ENCODE data around the gene RXRA.

DNA sequence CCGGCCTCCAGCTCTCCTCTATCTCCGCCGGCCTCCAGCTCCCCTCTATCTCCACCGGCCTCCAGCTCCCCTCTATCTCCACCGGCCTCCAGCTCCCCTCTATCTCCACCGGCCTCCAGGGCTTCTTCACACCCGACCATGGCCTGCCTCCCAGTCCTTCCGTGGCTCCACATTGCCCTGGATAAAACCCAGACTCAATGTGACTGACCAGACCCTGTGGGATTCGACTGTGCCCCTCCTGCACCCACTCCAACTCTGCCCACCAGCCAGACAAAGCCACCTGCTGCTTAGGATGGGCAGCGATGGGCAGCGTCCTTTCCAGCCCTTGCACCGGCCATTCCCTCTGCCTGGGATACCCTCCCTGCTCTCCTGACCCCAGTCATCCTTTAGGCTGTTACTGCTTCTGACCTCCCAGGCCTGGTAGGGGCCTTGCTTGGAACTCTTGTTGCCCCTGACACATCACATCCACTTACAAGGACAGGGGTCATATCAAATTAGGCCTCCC is 30.5 kb upstream of the RXRA start:
- TF ChIP-seq ZBTB21 (tag by site-specific recombination; IDR thresholded peaks at IDR 0.05): no peak
- TF ChIP-seq, protein P1, sequence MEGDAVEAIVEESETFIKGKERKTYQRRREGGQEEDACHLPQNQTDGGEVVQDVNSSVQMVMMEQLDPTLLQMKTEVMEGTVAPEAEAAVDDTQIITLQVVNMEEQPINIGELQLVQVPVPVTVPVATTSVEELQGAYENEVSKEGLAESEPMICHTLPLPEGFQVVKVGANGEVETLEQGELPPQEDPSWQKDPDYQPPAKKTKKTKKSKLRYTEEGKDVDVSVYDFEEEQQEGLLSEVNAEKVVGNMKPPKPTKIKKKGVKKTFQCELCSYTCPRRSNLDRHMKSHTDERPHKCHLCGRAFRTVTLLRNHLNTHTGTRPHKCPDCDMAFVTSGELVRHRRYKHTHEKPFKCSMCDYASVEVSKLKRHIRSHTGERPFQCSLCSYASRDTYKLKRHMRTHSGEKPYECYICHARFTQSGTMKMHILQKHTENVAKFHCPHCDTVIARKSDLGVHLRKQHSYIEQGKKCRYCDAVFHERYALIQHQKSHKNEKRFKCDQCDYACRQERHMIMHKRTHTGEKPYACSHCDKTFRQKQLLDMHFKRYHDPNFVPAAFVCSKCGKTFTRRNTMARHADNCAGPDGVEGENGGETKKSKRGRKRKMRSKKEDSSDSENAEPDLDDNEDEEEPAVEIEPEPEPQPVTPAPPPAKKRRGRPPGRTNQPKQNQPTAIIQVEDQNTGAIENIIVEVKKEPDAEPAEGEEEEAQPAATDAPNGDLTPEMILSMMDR (tag by site-specific recombination; IDR thresholded peaks at IDR 0.05): no peak
- no peak for TF ChIP-seq ZNF114 (tag by site-specific recombination; IDR thresholded peaks at IDR 0.05)
- no peak for TF ChIP-seq ZSCAN23 (tag by site-specific recombination; IDR thresholded peaks at IDR 0.05)
- TF ChIP-seq, protein P2, sequence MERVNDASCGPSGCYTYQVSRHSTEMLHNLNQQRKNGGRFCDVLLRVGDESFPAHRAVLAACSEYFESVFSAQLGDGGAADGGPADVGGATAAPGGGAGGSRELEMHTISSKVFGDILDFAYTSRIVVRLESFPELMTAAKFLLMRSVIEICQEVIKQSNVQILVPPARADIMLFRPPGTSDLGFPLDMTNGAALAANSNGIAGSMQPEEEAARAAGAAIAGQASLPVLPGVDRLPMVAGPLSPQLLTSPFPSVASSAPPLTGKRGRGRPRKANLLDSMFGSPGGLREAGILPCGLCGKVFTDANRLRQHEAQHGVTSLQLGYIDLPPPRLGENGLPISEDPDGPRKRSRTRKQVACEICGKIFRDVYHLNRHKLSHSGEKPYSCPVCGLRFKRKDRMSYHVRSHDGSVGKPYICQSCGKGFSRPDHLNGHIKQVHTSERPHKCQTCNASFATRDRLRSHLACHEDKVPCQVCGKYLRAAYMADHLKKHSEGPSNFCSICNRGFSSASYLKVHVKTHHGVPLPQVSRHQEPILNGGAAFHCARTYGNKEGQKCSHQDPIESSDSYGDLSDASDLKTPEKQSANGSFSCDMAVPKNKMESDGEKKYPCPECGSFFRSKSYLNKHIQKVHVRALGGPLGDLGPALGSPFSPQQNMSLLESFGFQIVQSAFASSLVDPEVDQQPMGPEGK (tag by site-specific recombination; IDR thresholded peaks at IDR 0.05): no peak
- TF ChIP-seq, protein P3, sequence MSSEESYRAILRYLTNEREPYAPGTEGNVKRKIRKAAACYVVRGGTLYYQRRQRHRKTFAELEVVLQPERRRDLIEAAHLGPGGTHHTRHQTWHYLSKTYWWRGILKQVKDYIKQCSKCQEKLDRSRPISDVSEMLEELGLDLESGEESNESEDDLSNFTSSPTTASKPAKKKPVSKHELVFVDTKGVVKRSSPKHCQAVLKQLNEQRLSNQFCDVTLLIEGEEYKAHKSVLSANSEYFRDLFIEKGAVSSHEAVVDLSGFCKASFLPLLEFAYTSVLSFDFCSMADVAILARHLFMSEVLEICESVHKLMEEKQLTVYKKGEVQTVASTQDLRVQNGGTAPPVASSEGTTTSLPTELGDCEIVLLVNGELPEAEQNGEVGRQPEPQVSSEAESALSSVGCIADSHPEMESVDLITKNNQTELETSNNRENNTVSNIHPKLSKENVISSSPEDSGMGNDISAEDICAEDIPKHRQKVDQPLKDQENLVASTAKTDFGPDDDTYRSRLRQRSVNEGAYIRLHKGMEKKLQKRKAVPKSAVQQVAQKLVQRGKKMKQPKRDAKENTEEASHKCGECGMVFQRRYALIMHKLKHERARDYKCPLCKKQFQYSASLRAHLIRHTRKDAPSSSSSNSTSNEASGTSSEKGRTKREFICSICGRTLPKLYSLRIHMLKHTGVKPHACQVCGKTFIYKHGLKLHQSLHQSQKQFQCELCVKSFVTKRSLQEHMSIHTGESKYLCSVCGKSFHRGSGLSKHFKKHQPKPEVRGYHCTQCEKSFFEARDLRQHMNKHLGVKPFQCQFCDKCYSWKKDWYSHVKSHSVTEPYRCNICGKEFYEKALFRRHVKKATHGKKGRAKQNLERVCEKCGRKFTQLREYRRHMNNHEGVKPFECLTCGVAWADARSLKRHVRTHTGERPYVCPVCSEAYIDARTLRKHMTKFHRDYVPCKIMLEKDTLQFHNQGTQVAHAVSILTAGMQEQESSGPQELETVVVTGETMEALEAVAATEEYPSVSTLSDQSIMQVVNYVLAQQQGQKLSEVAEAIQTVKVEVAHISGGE (tag by site-specific recombination; conservative IDR thresholded peaks at IDR 0.05; ENCODE audit: low read depth): no peak
- no peak for TF ChIP-seq ZNF785 (tag by site-specific recombination; IDR thresholded peaks at IDR 0.05)
- no peak for TF ChIP-seq ZNF571 (tag by site-specific recombination; IDR thresholded peaks at IDR 0.05)
- TF ChIP-seq, protein P4, sequence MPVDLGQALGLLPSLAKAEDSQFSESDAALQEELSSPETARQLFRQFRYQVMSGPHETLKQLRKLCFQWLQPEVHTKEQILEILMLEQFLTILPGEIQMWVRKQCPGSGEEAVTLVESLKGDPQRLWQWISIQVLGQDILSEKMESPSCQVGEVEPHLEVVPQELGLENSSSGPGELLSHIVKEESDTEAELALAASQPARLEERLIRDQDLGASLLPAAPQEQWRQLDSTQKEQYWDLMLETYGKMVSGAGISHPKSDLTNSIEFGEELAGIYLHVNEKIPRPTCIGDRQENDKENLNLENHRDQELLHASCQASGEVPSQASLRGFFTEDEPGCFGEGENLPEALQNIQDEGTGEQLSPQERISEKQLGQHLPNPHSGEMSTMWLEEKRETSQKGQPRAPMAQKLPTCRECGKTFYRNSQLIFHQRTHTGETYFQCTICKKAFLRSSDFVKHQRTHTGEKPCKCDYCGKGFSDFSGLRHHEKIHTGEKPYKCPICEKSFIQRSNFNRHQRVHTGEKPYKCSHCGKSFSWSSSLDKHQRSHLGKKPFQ (tag by site-specific recombination; IDR thresholded peaks at IDR 0.05): no peak
- TF ChIP-seq, protein P5, sequence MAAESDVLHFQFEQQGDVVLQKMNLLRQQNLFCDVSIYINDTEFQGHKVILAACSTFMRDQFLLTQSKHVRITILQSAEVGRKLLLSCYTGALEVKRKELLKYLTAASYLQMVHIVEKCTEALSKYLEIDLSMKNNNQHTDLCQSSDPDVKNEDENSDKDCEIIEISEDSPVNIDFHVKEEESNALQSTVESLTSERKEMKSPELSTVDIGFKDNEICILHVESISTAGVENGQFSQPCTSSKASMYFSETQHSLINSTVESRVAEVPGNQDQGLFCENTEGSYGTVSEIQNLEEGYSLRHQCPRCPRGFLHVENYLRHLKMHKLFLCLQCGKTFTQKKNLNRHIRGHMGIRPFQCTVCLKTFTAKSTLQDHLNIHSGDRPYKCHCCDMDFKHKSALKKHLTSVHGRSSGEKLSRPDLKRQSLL (tag by site-specific recombination; IDR thresholded peaks at IDR 0.05): peak; percentile 86; the same call in 1 of the 2 replicates
- TF ChIP-seq, protein P6, sequence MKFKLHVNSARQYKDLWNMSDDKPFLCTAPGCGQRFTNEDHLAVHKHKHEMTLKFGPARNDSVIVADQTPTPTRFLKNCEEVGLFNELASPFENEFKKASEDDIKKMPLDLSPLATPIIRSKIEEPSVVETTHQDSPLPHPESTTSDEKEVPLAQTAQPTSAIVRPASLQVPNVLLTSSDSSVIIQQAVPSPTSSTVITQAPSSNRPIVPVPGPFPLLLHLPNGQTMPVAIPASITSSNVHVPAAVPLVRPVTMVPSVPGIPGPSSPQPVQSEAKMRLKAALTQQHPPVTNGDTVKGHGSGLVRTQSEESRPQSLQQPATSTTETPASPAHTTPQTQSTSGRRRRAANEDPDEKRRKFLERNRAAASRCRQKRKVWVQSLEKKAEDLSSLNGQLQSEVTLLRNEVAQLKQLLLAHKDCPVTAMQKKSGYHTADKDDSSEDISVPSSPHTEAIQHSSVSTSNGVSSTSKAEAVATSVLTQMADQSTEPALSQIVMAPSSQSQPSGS (tag by site-specific recombination; IDR thresholded peaks at IDR 0.05; ENCODE audit: low read depth): no peak

Data from HEK293 (cell line).